H9 (cell line): ENCODE data around the gene MIOS. TPM values are rescaled to one million over a fixed set of nuclear protein-coding genes. Genes with fewer than 3 reads are reported as not detected.

Source experiments
- DNase-seq: peaks from one replicate; pipeline ENCODE4 v3.0.0-alpha.2; 2017
- H2AFZ ChIP-seq: one replicate; pipeline ENCODE4 v1.6.1; 2013; ENCODE audit warnings: mild to moderate bottlenecking, low read length, control low read depth, moderate library complexity
- H2AK5ac ChIP-seq: 2 replicates; pipeline ENCODE4 v1.6.1; 2013; ENCODE audit warnings: low read length, control low read depth, mixed read lengths; ENCODE audit not compliant: insufficient read length
- H2BK120ac ChIP-seq: one replicate; pipeline ENCODE4 v1.6.1; 2013; ENCODE audit warnings: low read depth, mild to moderate bottlenecking, low read length, control low read depth, inconsistent platforms; ENCODE audit not compliant: poor library complexity, severe bottlenecking
- H2BK12ac ChIP-seq: 2 replicates; pipeline ENCODE4 v1.6.1; 2013; ENCODE audit warnings: low read length, control low read depth, mixed read lengths, low read depth; ENCODE audit not compliant: insufficient read length
- H2BK15ac ChIP-seq: 2 replicates; pipeline ENCODE4 v1.6.1; 2013; ENCODE audit warnings: low read depth, low read length, control low read depth
- H2BK20ac ChIP-seq: one replicate; pipeline ENCODE4 v1.6.1; 2013; ENCODE audit warnings: low read depth, mild to moderate bottlenecking, low read length, control low read depth, inconsistent platforms; ENCODE audit not compliant: poor library complexity, severe bottlenecking
- H2BK5ac ChIP-seq: 2 replicates; pipeline ENCODE4 v1.6.1; 2013; ENCODE audit warnings: low read length, control low read depth, mixed read lengths; ENCODE audit not compliant: insufficient read length
- H3K14ac ChIP-seq: 2 replicates; pipeline ENCODE4 v1.6.1; 2013; ENCODE audit warnings: low read length, control low read depth; ENCODE audit not compliant: insufficient read depth
- H3K18ac ChIP-seq: 2 replicates; pipeline ENCODE4 v1.6.1; 2013; ENCODE audit warnings: low read depth, mild to moderate bottlenecking, mixed read lengths, low read length, control low read depth; ENCODE audit not compliant: insufficient read length
- H3K23ac ChIP-seq: 2 replicates; pipeline ENCODE4 v1.6.1; 2013; ENCODE audit warnings: low read length, control low read depth, mixed read lengths, low read depth; ENCODE audit not compliant: insufficient read length
- H3K23me2 ChIP-seq: 2 replicates; pipeline ENCODE4 v1.6.1; 2013; ENCODE audit warnings: low read depth, mild to moderate bottlenecking, mixed read lengths, low read length, control low read depth; ENCODE audit not compliant: insufficient read length, poor library complexity, severe bottlenecking
- H3K27ac ChIP-seq: 2 replicates; pipeline ENCODE4 v1.5.1; 2013; ENCODE audit warnings: low read length, control low read depth, mixed read lengths, low read depth; ENCODE audit not compliant: insufficient read length
- H3K27me3 ChIP-seq: 2 replicates; pipeline ENCODE4 v1.6.1; 2013; ENCODE audit warnings: low read length, control low read depth, inconsistent platforms; ENCODE audit not compliant: insufficient read depth
- H3K4ac ChIP-seq: 2 replicates; pipeline ENCODE4 v1.6.1; 2013; ENCODE audit warnings: low read depth, mild to moderate bottlenecking, control low read depth, inconsistent platforms, low read length, moderate library complexity
- H3K4me1 ChIP-seq: 2 replicates; pipeline ENCODE4 v1.6.1; 2013; ENCODE audit warnings: low read length, control low read depth, inconsistent platforms; ENCODE audit not compliant: insufficient read depth
- H3K4me2 ChIP-seq: 2 replicates; pipeline ENCODE4 v1.6.1; 2013; ENCODE audit warnings: low read length, control low read depth, mixed read lengths; ENCODE audit not compliant: insufficient read length, insufficient read depth
- H3K56ac ChIP-seq: 2 replicates; pipeline ENCODE4 v1.6.1; 2013; ENCODE audit warnings: low read depth, mild to moderate bottlenecking, mixed read lengths, low read length, control low read depth; ENCODE audit not compliant: insufficient read length
- H3K79me1 ChIP-seq: 2 replicates; pipeline ENCODE4 v1.6.1; 2013; ENCODE audit warnings: low read depth, mild to moderate bottlenecking, moderate library complexity, low read length, control low read depth, inconsistent platforms; ENCODE audit not compliant: insufficient read depth, poor library complexity, severe bottlenecking
- H3K79me2 ChIP-seq: 2 replicates; pipeline ENCODE4 v1.6.1; 2013; ENCODE audit warnings: low read length, control low read depth, inconsistent platforms; ENCODE audit not compliant: insufficient read depth
- H3K9ac ChIP-seq: 2 replicates; pipeline ENCODE4 v1.6.1; 2013; ENCODE audit warnings: low read length, control low read depth, mixed read lengths; ENCODE audit not compliant: insufficient read length; ENCODE audit errors: extremely low read depth
- H3K9me3 ChIP-seq: one replicate; pipeline ENCODE4 v1.6.1; 2013; ENCODE audit warnings: low read depth, low read length, inconsistent platforms; ENCODE audit not compliant: control insufficient read depth
- H3T11ph ChIP-seq: one replicate; pipeline ENCODE4 v1.6.1; 2013; ENCODE audit warnings: mild to moderate bottlenecking, low read length, control low read depth, inconsistent platforms
- H4K20me1 ChIP-seq: one replicate; pipeline ENCODE4 v1.6.1; 2013; ENCODE audit not compliant: control insufficient read depth, insufficient read length, insufficient read depth
- H4K5ac ChIP-seq: 2 replicates; pipeline ENCODE4 v1.6.1; 2013; ENCODE audit warnings: low read depth, mild to moderate bottlenecking, mixed read lengths, low read length, control low read depth; ENCODE audit not compliant: insufficient read length
- H4K8ac ChIP-seq: replicated peaks from 2 replicates; pipeline ENCODE4 v1.6.1; 2013; ENCODE audit warnings: low read length, control low read depth, mixed read lengths, low read depth; ENCODE audit not compliant: insufficient read length
- H4K91ac ChIP-seq: 2 replicates; pipeline ENCODE4 v1.6.1; 2013; ENCODE audit warnings: low read depth, mild to moderate bottlenecking, moderate library complexity, mixed read lengths, low read length, control low read depth; ENCODE audit not compliant: insufficient read length
- H3K27ac Mint-ChIP-seq, 3 experiments: 2 replicates in 2 of 3; 3 replicates in 1 of 3; pipeline ENCODE4 v1.8.0; 2020 to 2021; ENCODE audit warnings: mixed read lengths in 3 of 3, mild to moderate bottlenecking in 1 of 3, moderate library complexity in 1 of 3
- H3K27me3 Mint-ChIP-seq: 2 replicates; pipeline ENCODE4 v1.8.0; 2021; ENCODE audit warnings: low read depth, mild to moderate bottlenecking, moderate library complexity, mixed read lengths
- H3K36me3 Mint-ChIP-seq, 3 experiments: 2 replicates in 2 of 3; 3 replicates in 1 of 3; pipeline ENCODE4 v1.8.0; 2020 to 2021; ENCODE audit warnings: low read depth in 3 of 3, mixed read lengths in 3 of 3; ENCODE audit not compliant: insufficient read depth in 1 of 3
- H3K4me1 Mint-ChIP-seq, 2 experiments: 2 replicates each; pipeline ENCODE4 v1.8.0; 2020; ENCODE audit warnings: mixed read lengths in 2 of 2
- H3K4me3 Mint-ChIP-seq, 2 experiments: 2 replicates in 1 of 2; 3 replicates in 1 of 2; pipeline ENCODE4 v1.8.0; 2020 to 2021; ENCODE audit warnings: mild to moderate bottlenecking in 2 of 2, mixed read lengths in 2 of 2, moderate library complexity in 1 of 2
- H3K9me3 Mint-ChIP-seq, 2 experiments: 2 replicates in 1 of 2; 3 replicates in 1 of 2; pipeline ENCODE4 v1.8.0; 2020; ENCODE audit warnings: mild to moderate bottlenecking in 2 of 2, mixed read lengths in 2 of 2, moderate library complexity in 1 of 2
- CTCF ChIP-seq: fragments of 200-600 bp; sonication (generic); conservative IDR thresholded peaks from 3 replicates; pipeline ENCODE4 v1.8.0; 2021; ENCODE audit warnings: antibody characterized with exemption, mild to moderate bottlenecking
- WGBS: extraction: QIAGEN DNeasy Blood & Tissue Kit; methylation state at CpG from one replicate; pipeline ENCODE4 v1.1.7; 2013; ENCODE audit warnings: missing lambda C conversion rate, low lambda C conversion rate, mixed read lengths; ENCODE audit not compliant: insufficient read length; ENCODE audit errors: extremely low coverage; 5-methylcytosine and 5-hydroxymethylcytosine counted together
- total RNA-seq: library from RNA; stranded (reverse); gene quantifications from 2 replicates; pipeline ENCODE4 v1.2.1, GENCODE V29; 2021

MIOS gene
- total RNA-seq, 1 experiment from 2014 or later: 46.4 TPM

GRCh38 chr7:7639421-7639820 lies 72.7 kb downstream of the MIOS start:
- peaks cover 3 to 20% (median 17%) of the 10 kb centered on the region in 3 experiments; a peak in 5 of 7 replicates for H3K36me3 Mint-ChIP-seq
- Histone ChIP-seq H2BK5ac (no peak overlapping the region), H2AFZ (no peak overlapping the region), H3K27me3 (no peaks in the 10 kb centered on the region), H2BK120ac (no peak overlapping the region), H3K56ac (no peak overlapping the region), H3K4ac (no peak overlapping the region), H4K20me1 (no peaks in the 10 kb centered on the region), H3K4me2 (peak overlapping the region; percentile 81), H3K14ac (no peak overlapping the region), H3T11ph (no peak overlapping the region), H3K79me2 (no peaks in the 10 kb centered on the region; the same call in 1 of the 2 replicates), H2BK12ac (no peak overlapping the region), H3K18ac (no peak overlapping the region), H4K5ac (no peak overlapping the region), H3K27ac (no peak overlapping the region), H4K91ac (no peak overlapping the region), H3K23me2 (peaks cover 13% of the 10 kb centered on the region), H3K79me1 (peaks cover 3% of the 10 kb centered on the region), H2BK20ac (no peak overlapping the region), H3K23ac (no peak overlapping the region), H4K8ac (no peak overlapping the region), H2AK5ac (no peak overlapping the region), H3K4me1 (peaks cover 2% of the 10 kb centered on the region; the same call in 1 of the 2 replicates), H3K9me3 (no peaks in the 10 kb centered on the region), H2BK15ac (no peak overlapping the region), H3K9ac (peak overlapping the region; percentile 87)
- no peaks in the 10 kb centered on the region; a peak in 1 of 5 replicates for H3K9me3 Mint-ChIP-seq
- peak overlapping the region; percentile 96 to 99 for H3K4me3 Mint-ChIP-seq
- no peak for DNase-seq
- TF ChIP-seq CTCF: no peak
- no CpG with 5 or more reads among the region's 5 CpGs for WGBS
- peaks cover 20 to 27% of the 10 kb centered on the region in 2 experiments for H3K4me1 Mint-ChIP-seq
- no peaks in the 10 kb centered on the region for H3K27me3 Mint-ChIP-seq
- peak overlapping the region; percentile 99; a peak in 5 of 7 replicates for H3K27ac Mint-ChIP-seq
